Effector memory CD4-positive, alpha-beta T cell (primary cell): Measurements from ENCODE around the gene MBNL3.

Experiments used
- DNase-seq, 3 donors: peaks; one replicate each; pipeline ENCODE4 v3.0.0-alpha.2; 2020
- H3K27ac ChIP-seq: 2 replicates; pipeline ENCODE4 v1.7.0; 2013; ENCODE audit warnings: mild to moderate bottlenecking, low read length, moderate library complexity; ENCODE audit not compliant: insufficient read depth, poor library complexity, severe bottlenecking
- H3K27me3 ChIP-seq: replicated peaks from 2 replicates; pipeline ENCODE4 v1.7.0; 2013; ENCODE audit warnings: mild to moderate bottlenecking, low read length; ENCODE audit not compliant: insufficient read depth, control insufficient read depth, poor library complexity, severe bottlenecking
- H3K36me3 ChIP-seq: 2 replicates; pipeline ENCODE4 v1.7.0; 2013; ENCODE audit warnings: mild to moderate bottlenecking, low read length, moderate library complexity; ENCODE audit not compliant: control insufficient read depth, insufficient read depth
- H3K4me1 ChIP-seq: 2 replicates; pipeline ENCODE4 v1.7.0; 2013; ENCODE audit warnings: low read length, mild to moderate bottlenecking; ENCODE audit not compliant: control insufficient read depth, insufficient read depth, poor library complexity, severe bottlenecking
- H3K4me3 ChIP-seq: 2 replicates; pipeline ENCODE4 v1.7.0; 2013; ENCODE audit warnings: low read length, low read depth, mild to moderate bottlenecking; ENCODE audit not compliant: insufficient read depth, poor library complexity, severe bottlenecking
- H3K9me3 ChIP-seq: 2 replicates; pipeline ENCODE4 v1.7.0; 2013; ENCODE audit warnings: mild to moderate bottlenecking, low read length, moderate library complexity; ENCODE audit not compliant: control insufficient read depth

Gene MBNL3

GRCh38 chrX:132501606-132502005 is 12.8 kb upstream of the MBNL3 start:
- no peak overlapping the region for H3K27ac ChIP-seq
- no peaks in the 10 kb centered on the region for H3K36me3 ChIP-seq
- DNase-seq, result no peak
- no peaks in the 10 kb centered on the region for H3K4me1 ChIP-seq
- H3K9me3 ChIP-seq, result no peaks in the 10 kb centered on the region
- H3K4me3 ChIP-seq, result no peak overlapping the region
- no peaks in the 10 kb centered on the region for H3K27me3 ChIP-seq

GRCh38 chrX:132497432-132497831 is 8.6 kb upstream of the MBNL3 start:
- Histone ChIP-seq H3K4me3 (no peak overlapping the region), H3K36me3 (no peaks in the 10 kb centered on the region), H3K9me3 (no peaks in the 10 kb centered on the region), H3K27me3 (no peaks in the 10 kb centered on the region), H3K4me1 (no peaks in the 10 kb centered on the region), H3K27ac (no peak overlapping the region)
- no peak for DNase-seq

GRCh38 chrX:132493095-132493494 is 4.3 kb upstream of the MBNL3 start:
- Histone ChIP-seq H3K9me3 (no peaks in the 10 kb centered on the region), H3K27ac (no peak overlapping the region), H3K36me3 (no peaks in the 10 kb centered on the region), H3K27me3 (no peaks in the 10 kb centered on the region), H3K4me1 (no peaks in the 10 kb centered on the region), H3K4me3 (no peak overlapping the region)
- no peak for DNase-seq

- Histone ChIP-seq H3K36me3 (no peaks in the 10 kb centered on the region), H3K4me1 (no peaks in the 10 kb centered on the region), H3K27ac (peak overlapping the region; percentile 3), H3K9me3 (no peaks in the 10 kb centered on the region), H3K4me3 (no peak overlapping the region), H3K27me3 (no peaks in the 10 kb centered on the region)
- peak in 2 of 3 donors; percentile 2 to 14 for DNase-seq
These were observed 2.4 kb upstream of the MBNL3 start for GRCh38 chrX:132491191-132491590.

- Histone ChIP-seq H3K4me1 (no peaks in the 10 kb centered on the region), H3K9me3 (no peaks in the 10 kb centered on the region), H3K27ac (peak overlapping the region; percentile 79), H3K4me3 (peak overlapping the region; percentile 78), H3K36me3 (no peaks in the 10 kb centered on the region), H3K27me3 (no peaks in the 10 kb centered on the region)
- DNase-seq, result peak; percentile 21 to 29 (median 29)
These were observed 961 bp upstream of the MBNL3 start for GRCh38 chrX:132489578-132490419.

- Histone ChIP-seq H3K27ac (peak overlapping the region; percentile 79), H3K9me3 (no peaks in the 10 kb centered on the region), H3K4me1 (no peaks in the 10 kb centered on the region), H3K36me3 (no peaks in the 10 kb centered on the region), H3K4me3 (peak overlapping the region; percentile 78), H3K27me3 (no peaks in the 10 kb centered on the region)
- DNase-seq, result peak in 2 of 3 donors; percentile 2 to 4
These were observed 595 bp downstream of the MBNL3 start for GRCh38 chrX:132488180-132488705.

- H3K4me1 ChIP-seq, result peaks cover under 1% of the 10 kb centered on the region
- H3K27me3 ChIP-seq, result no peaks in the 10 kb centered on the region
- H3K36me3 ChIP-seq, result no peaks in the 10 kb centered on the region
- no peaks in the 10 kb centered on the region for H3K9me3 ChIP-seq
- H3K27ac ChIP-seq, result no peak overlapping the region
- DNase-seq, result no peak
- H3K4me3 ChIP-seq, result no peak overlapping the region
These were observed 2.1 kb downstream of the MBNL3 start for GRCh38 chrX:132486599-132487178.

- Histone ChIP-seq H3K4me3 (no peak overlapping the region), H3K27me3 (no peaks in the 10 kb centered on the region), H3K27ac (no peak overlapping the region), H3K9me3 (no peaks in the 10 kb centered on the region), H3K4me1 (peaks cover 6% of the 10 kb centered on the region), H3K36me3 (no peaks in the 10 kb centered on the region)
- DNase-seq, result no peak
These were observed 4.9 kb downstream of the MBNL3 start for GRCh38 chrX:132483951-132484350.

GRCh38 chrX:132483488-132483887 is 5.3 kb downstream of the MBNL3 start:
- no peak for DNase-seq
- no peak overlapping the region for H3K4me3 ChIP-seq
- H3K36me3 ChIP-seq, result no peaks in the 10 kb centered on the region
- no peaks in the 10 kb centered on the region for H3K27me3 ChIP-seq
- no peak overlapping the region for H3K27ac ChIP-seq
- peaks cover 6% of the 10 kb centered on the region for H3K4me1 ChIP-seq
- no peaks in the 10 kb centered on the region for H3K9me3 ChIP-seq

GRCh38 chrX:132482632-132483031 is 6.2 kb downstream of the MBNL3 start:
- no peak for DNase-seq
- peaks cover 6% of the 10 kb centered on the region for H3K4me1 ChIP-seq
- H3K27me3 ChIP-seq, result no peaks in the 10 kb centered on the region
- no peaks in the 10 kb centered on the region for H3K36me3 ChIP-seq
- H3K27ac ChIP-seq, result no peak overlapping the region
- H3K4me3 ChIP-seq, result no peak overlapping the region
- no peaks in the 10 kb centered on the region for H3K9me3 ChIP-seq
